Ramos (cell line): ENCODE results near the gene COL10A1.

ENCODE experiments used
- in situ Hi-C: fragments of 300-500 bp; cut with MboI; formaldehyde crosslinking; loops from one replicate; pipeline ENCODE4 v1.14.3; 2022; ENCODE audit warnings: low sequenced_read_pairs; ENCODE audit not compliant: unreplicated experiment

Gene COL10A1

DNA sequence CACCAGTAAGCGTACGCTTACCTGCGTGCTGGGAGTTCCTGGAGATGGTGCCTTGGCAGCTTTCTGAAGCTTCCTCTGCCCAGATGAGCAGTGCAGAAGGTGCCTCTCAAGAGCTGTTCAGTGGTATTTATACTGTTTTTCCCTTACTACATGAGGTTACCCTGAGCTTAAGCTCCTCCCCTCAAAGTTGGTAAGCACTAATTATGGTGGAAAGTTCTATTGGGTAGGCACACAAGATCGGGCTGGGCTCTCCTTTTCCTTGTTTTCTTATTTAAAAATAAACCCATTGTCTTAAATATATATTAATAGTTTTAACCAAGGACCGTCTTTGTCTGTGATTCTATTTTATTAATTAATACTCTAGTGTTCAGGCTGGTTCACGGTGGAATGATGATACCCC lies at the start of gene COL10A1:
Gene COL10A1, minus strand, starts transcription at position 101 of the 400 bp plus-strand sequence. CDS start 640 bp downstream, outside the sequence.
- in situ Hi-C loops: no loop called here

DNA sequence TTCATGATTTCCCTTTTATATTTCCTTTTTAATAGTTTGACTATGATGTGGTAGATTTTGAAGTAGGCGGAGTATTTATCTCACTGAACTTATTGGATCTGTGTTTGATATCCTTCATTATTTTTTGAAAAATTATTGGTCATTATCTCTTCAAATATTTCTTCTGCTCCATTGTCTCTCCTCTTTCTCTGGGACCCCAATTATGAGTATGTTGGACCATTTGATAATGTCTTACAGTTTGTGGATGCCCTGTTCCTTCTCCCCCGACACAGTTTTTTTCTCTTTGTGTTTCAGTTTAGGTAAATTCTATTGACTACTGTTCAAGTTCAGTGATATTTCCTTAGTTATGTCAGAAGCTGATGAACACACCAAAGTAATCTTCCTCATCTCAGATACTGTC lies 49.4 kb upstream of the COL10A1 start:
- in situ Hi-C loops: no loop called here

DNA sequence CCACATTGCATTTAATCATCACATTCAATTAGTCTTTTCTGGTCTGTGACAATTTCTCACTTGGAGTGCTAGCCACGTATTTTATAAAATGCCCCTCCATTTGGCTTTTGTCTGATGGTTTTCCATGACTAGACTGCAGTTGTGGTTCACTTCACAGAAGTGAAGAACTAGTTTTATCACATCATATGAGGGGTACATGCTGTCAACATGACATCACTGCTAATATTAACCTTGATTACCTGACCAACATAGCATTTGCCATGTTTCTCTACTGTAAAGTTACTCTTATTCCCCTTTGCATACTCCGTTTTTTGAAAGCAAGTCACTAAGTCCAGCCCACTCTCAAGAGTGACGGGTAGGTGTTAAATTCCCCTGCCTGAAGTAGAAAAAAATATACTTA lies 48.0 kb upstream of the COL10A1 start:
- in situ Hi-C loops: no loop called here

DNA sequence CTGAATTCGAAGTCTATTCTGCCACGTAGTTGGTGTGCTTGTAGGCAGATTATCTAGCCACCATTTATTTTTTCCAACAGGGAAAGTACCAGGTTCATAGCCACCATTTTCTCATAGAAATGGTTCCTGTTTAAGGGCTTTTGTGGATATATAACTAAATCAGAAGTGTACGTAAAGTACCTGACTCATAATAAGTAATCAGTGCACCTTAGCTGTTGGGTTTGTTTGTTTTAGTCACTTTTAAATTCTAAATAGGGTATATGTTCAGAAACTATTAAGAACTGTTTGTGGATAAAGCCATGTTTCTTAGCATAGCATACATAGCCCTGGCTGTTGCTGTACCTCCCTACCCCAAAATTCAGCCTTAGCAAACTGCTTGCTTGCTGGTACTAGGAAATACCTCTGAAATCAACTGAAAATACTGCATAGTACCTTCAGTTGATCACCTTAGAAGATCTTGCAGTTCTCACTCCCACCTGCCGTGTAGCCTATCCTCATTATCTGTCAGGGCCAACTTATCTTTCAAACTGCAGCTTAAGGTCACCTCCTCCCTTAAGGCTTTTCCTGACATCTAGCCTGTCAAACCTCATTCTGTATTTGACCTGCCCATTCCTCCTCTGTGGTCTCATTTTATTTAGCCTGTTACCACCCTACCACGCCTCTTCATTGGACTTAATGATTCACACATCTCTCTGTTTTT lies 44.6 kb upstream of the COL10A1 start:
- in situ Hi-C loops: no loop called here

DNA sequence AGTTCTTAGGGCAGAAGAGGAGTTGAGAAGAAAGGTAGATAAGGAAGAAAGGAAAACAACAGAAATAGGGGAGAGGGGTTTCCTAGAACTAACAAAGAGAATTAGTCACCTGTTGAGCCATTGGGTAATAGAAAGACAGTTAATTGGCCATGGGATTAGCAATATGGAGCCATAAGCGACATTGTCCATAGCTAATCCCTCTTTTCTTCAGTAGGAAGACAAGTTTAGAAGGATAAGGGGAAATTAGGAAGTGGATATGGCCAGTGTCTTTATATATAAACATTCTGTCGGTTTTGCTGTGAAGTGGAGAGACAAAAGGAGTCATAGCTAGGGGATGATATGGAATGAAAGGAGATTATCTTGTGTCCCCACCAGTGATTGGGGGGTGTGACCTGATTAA lies 43.9 kb upstream of the COL10A1 start:
- in situ Hi-C loops: no loop called here

DNA sequence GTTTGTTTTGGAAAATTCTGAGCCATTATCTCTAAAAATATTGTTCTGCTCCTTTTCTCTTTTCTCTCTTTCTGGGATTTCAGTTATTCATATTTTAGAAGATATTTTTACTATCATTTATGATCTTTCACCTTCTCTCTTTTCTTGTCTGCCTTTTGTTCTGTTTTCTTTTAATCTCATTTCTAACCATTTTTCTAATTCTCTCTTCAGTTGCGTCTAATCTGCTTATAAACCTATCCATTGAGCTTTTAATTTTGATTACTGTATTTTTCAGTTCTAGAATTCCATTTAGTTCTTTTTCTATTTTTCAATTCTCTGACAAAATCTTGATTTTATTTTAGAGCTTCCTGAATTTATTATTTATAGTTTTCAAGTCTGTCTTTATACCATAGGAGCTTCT lies 42.2 kb upstream of the COL10A1 start:
- in situ Hi-C loops: no loop called here

DNA sequence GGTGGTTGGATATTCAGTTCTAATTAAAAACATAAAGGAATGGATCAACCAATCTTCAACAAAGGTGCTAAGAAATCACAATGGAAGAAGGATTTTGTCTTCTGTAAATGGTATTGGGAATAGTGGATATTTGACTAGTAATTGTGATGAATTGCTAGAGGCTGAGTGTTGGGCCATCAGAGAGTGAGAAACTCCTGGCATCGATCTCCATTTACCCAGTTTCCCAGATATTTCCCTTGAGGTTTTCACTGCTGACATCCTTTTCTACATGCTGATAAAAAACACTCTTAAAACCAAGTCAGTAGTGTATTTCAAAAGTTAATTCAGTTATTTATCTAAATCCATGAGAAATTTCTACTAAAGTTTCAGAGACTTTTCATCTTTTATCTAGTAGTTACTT lies 40.4 kb upstream of the COL10A1 start:
- in situ Hi-C loops: no loop called here

DNA sequence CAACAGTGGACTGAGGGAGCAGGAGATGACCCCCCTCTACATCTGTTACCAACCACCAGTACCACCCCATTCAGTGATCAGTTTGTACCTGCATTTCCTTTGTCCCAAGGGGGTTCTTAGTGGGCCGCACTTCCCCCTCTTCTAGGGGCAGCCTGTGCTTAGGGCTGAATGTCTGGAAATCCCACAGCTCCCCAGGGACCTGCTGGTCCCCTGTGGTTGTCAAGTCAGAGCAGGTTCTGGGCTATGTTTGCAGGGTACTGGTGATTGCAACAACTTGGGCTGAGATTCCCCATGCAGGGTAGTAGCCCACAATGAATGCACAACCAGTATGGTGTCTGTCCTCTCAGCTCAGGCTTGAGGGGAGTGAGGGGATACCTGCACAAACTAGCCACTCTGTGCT lies 39.7 kb upstream of the COL10A1 start:
- in situ Hi-C loops: no loop called here

DNA sequence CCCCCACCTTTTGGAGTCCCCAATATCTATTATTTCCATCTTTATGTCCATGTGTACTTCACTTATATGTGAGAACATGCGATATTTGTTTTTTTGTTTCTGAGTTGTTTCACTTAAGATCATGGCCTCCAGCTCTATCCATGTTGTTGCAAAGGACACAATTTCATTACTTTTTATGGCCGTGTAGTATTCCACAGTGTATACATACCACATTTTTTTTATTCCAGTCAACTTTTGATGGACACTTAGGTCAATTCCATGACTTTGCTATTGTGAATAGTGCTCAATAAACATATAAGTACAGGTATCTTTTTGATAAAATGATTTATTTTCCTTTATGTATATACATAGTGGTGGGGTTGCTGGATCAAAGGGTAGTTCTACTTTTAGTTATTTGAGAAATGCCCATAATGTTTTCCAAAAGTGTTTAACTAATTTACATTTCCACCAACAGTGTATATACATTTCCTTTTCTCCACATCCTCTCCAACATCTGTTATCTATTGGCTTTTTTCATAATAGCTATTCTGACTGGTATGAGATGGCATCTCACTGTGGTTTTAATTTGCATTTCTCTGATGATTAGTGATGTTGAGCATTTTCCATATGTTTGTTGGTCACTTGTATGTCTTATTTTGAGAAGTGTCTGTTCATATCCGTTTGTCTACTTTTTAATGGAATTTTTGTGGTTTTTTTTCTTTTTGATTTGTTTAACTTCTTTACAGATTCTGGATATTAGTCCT lies 34.0 kb upstream of the COL10A1 start:
- in situ Hi-C loops: no loop called here

DNA sequence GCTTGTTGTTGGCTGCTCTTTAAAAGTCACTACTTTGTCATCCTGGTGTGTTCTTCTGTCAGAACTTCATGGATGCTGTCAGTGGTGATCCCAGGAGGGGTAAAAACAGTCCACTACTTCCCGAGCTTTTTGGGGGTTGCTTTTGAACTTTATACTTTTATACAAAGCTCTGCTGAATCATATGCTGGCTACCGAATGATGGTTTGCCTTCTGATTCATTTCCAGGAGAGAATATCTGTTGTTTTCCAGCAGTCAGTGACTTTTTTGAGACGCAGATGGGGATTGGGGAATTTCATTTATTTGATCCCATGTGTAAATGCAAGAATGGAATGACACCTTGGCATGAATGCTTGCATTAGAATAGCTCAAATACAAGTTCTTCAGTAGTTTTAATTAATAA lies 32.7 kb upstream of the COL10A1 start:
- in situ Hi-C loops: no loop called here

DNA sequence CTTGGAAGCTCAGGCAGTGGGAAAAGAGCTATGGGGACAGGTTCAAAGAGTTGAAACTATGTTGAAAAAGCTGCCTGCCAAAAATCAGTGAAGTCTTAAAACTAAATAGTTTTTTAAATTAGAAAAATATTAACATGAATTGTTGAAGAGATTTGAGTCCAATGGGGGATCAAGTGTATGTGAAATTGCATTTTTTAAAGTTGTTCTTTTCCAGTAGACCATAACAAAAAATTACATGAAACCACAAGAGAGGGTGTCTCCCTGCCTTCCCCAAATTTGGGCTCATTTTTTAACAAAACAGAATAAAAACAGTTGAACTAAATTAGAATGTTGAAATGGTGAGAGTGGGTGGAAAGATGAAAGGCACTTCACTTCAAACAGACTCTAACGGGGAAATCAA lies 31.5 kb upstream of the COL10A1 start:
- in situ Hi-C loops: no loop called here

DNA sequence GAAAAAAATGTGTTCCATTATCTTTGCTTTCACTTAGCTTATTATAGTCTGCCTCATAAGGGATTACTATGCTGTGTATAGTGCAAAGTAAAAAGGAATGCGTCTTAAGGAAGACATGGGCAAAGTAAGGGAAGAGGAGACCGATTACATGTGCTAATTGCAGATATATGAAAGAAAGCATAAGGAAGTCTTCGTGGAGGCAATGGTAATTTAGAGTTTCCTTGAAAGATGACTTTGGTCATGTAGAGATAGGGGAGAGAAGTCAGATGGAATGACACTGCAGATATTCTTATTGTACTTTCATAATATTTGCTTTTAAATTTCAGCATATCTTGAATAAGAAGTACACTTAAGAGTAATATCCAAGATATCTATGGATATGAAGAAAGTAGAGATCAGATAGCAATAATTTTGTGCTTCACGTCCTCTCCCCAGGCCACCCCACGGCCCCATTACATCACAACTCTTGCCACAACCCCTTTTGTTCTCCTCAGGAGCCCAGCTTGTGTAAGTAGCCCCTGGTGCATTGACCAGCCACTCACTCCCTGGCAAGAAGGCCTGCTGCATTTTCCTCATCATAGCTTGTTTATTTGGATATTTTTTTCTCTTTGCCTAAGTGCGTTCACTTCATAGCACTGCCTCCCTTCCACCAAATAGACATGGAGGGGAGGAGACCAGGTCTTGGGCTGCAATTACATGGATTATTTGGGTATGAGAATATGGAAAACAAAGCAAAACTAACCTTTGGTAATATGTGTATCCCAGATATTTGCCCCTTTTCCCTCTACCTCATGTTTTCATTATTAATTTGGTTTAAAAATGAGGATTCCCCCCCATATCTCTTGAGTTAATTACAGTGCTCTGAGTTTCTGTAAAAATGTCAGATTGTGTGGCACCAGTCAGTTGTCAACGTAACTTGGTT lies 30.7 kb upstream of the COL10A1 start:
- in situ Hi-C loops: no loop called here

DNA sequence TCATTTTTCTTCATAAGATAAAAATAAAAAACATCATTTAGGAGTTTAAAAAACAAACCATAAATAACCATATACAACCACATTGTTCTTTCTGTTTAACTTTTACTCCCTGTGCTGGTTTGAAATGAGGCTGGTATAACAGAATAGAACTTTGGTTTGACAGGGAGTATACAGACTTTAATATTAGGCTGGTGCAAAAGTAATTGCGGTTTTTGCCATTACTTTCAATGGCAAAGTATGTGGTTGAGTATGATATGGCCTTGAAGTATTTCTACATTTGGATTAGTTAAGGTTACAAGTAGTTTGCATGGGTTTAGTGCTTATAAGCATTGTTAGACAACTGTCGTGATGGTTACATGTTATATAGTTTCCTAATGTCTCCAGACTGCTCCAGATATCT lies 29.0 kb upstream of the COL10A1 start:
- in situ Hi-C loops: no loop called here

DNA sequence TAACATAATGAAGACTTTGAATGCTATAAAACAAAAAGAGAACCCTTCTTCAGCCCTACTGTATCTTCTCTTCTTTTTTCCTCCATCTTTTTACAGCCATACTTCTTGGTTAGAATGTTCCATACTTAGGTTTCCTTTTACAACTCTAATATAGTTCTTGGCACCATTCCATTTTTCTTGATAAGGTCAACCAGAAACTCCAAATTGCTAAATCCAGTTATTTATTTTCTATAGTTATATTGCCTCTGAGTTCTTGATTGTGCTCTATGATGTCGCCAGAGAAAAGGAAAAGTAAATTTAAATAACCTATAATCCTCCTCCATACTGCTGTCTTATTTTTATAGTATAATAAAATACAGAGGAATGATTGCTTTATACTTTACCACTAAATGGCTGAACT lies 26.7 kb upstream of the COL10A1 start:
- in situ Hi-C loops: no loop called here

DNA sequence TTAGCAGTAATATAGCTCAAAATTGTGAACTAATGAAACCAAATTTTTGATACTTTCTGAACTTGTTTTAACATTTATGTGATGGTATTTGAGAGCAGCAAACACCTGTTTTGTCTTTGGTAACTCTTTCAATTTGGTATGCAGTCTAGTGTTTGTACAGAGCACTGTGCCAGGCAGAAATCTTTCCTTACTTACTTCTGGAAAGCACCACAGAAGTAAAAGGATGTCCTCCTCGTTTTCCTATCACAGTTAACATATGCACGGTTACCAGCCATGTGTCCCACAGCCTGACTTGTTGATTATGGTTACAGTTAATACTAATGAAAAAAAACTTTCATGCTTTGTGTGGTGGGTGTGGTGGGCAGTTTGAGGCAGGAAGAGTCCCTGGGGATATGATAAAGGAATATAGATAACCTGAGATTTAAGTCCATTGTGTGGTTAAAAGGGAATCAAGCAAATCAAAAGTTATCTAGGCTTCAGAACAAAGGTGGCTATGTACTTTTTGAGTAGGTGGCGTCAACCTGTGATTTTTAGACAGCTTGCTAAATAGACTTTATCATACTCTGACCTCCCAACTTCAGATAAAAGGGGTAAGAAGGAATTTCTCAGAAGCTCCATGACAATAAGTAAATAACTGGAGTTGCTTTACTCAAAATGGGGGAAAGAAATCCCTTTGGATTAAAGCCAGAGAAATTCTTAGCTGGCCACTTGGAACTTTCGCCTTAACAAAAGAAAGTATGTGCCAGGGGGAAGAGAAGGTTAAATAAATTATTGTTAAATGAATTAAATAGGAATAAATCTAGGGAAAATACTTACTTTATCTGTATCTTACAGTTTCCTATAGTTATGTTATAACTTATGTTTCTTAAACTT lies 20.1 kb upstream of the COL10A1 start:
- in situ Hi-C loops: no loop called here

DNA sequence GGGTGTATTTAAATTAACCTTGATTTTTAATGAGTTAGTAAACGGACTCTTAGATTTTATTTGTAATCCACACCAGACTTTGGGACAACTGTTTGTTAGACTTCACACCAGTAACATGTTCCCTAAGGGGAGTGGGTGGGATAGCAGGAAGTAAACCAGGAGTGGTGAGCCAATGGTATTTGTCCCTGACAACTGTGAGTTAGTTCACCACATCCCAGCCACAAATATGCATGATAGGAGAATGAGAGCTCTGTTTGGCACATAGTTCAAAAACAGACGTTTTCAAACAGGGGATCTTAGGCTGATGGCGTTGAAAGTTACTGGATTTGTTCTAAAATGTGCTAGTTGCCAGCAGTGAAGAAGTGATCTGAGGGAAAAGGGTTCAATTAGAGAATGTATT lies 18.7 kb upstream of the COL10A1 start:
- in situ Hi-C loops: no loop called here

DNA sequence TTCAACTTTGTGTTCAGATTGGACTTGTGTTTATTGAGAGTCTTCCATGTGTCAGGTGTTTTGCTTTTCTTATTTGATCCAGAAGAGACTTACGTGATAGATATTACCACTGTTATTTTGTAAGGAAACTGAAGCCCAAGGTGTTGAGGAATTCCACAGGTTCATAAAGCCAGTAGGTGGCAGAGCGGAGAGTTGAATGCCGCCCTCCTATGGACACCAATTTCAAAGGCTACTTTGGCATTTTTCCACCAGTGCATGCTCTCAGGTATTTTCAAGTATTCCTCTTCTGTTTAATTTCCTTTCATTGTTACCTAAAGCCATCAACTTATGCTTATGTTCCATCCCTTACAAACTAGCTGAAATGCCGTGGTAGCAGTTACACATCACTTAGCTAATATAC lies 14.0 kb upstream of the COL10A1 start:
- in situ Hi-C loops: no loop called here

DNA sequence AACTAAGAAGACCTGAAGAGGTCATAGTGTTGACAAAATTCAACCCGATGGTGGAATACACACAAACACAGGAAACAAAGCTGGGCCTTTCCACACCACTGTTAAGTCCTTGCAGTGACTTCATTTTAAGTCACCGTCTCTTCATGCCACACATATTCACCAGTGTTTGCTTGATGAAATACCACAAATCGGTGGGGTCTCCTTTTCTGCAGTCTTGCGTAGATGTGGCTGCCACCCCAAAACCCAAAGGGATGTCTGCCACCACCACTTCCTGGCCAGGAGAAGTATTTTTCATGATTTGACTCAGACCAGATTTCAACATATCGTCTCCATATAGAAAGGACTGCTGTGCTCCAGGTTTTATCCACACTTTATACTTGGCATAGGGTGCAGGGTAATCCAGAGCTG lies 11.0 kb upstream of the COL10A1 start:
- in situ Hi-C loops: no loop called here

DNA sequence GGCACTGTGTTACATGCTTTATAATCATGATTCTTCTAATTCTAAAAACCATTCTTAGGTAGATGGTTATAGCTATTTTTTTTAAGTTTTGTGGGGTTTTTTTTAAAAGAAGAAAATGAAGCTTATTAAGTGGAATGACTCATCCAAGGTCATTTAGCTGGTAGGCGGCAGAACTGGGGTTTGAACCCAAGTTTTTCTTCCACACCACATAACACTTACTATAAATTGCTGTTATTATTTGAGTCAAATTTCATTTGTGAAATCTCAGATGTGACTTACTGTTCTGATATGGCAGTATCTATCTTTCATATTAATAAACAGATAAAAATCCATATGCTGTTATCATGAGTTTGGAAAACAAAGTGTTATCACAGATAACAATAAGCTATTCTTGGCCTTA lies 10.4 kb upstream of the COL10A1 start:
- in situ Hi-C loops: no loop called here

DNA sequence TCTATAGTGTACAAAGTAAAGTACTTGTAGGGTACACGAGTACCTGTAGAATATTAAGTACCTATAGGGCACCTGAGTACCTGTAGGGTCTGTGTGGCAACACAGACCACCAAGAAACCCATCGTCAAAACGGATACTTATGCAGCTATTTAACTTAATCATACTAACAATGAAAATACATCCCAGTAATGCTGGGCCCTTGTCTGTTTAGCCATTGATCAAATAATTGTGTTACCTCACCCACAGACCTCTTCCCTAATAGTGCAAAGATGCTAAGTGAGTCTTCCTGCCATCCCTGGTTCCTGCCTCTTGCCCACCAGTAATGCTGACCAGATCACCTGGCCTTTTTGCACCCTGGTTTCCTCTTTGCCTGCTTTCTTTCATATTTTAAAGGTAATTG lies 7.5 kb upstream of the COL10A1 start:
- in situ Hi-C loops: no loop called here
